ENCODE measurements around the gene GARRE1.

Gene GARRE1

DNA sequence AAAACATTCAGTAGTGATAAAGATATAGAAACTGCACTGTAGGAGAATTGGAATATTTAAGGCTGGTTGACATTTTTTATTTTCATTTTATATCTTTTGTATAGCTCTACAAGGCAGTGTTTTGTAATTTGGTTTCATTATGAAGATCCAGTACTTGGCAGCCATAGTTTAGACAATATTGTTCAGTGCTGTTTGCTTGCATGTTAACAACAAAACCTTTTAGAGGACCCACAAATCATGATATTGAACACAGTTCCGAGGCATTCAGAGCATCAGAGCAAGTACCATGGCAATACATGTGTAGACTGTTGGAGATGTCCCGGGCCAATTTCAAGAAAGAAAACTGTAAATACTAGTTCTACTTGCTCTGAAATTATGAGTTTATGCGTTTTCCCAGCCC lies 25.6 kb upstream of the GARRE1 start:
- TF ChIP-seq Cebpa-rat (IDR thresholded peaks at IDR 0.05) = no peak
- Histone ChIP-seq H3K4me2 (no peak overlapping the region), H3K4me1 (peaks cover 0 to 52% (median 21%) of the 10 kb centered on the region in 10 experiments; a peak in 11 of 20 replicates), H3K27ac (no peak overlapping the region), H3K4me3 (no peak overlapping the region), H3K27me3 (no peaks in the 10 kb centered on the region), H4K20me1 (peaks cover 34 to 84% (median 64%) of the 10 kb centered on the region in 11 experiments; a peak in 21 of 22 replicates), H3K9me3 (replicated peaks in 1 of 11) (no peaks in the 10 kb centered on the region), H3K9ac (no peak overlapping the region), H3K36me3 (peaks cover 68 to 88% (median 80%) of the 10 kb centered on the region in 11 experiments)

DNA sequence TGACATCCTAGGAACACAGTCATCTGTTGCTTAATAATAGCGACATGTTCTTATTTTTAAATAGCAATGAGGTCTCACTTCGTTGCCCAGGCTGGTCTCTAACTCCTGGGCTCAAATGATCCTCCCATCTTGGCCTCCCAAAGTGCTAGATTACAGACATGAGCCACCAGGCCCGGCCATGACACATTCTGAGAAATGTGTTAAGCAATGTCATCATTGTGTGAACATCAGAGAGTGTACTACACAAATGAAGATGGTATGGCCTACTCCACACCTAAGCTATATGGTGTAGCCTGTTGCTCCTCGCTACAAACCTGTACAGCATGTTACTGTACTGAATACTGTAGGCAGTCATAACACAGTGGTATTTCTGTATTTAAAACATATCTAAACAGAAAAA lies 24.6 kb upstream of the GARRE1 start:
- Histone ChIP-seq H3K27ac (no peak overlapping the region), H3K27me3 (no peaks in the 10 kb centered on the region), H3K4me3 (no peak overlapping the region), H4K20me1 (peaks cover 27 to 77% (median 57%) of the 10 kb centered on the region in 11 experiments; a peak in 20 of 22 replicates), H3K9ac (no peak overlapping the region), H3K4me2 (no peak overlapping the region), H3K36me3 (peaks cover 58 to 86% (median 73%) of the 10 kb centered on the region in 11 experiments), H3K9me3 (replicated peaks in 1 of 11) (no peaks in the 10 kb centered on the region), H3K4me1 (peaks cover 0 to 49% (median 17%) of the 10 kb centered on the region in 10 experiments; a peak in 11 of 20 replicates)
- TF ChIP-seq Cebpa-rat (IDR thresholded peaks at IDR 0.05) = no peak

DNA sequence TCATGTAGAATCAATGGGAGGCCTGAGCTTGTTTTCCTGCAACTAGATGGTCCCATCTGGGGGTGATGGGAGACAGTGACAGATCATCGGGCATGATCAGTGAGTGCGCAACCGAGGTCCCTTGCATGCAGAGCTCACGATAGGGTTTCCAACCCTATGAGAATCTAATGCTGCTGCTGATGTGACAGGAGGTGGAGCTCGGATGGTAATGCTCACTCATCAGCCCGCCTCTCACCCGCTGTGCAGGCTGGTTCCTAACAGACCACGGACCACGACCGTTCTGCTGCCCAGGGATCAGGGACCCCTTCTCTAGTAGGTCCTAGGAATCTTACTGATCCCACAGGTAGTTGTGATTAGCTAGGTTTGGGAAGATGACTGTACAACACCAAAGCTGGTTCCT lies 23.5 kb upstream of the GARRE1 start:
- Histone ChIP-seq H3K27me3 (no peaks in the 10 kb centered on the region), H3K4me1 (peaks cover 0 to 39% (median 10%) of the 10 kb centered on the region in 10 experiments; a peak in 13 of 20 replicates), H3K27ac (no peak overlapping the region), H3K36me3 (peaks cover 53 to 76% (median 63%) of the 10 kb centered on the region in 11 experiments), H3K9ac (no peak overlapping the region), H3K4me3 (no peak overlapping the region), H3K4me2 (peak overlapping the region in 3 of 11 experiments; percentile 65 to 90 (median 69); a peak in 5 of 22 replicates), H3K9me3 (replicated peaks in 1 of 11) (no peaks in the 10 kb centered on the region), H4K20me1 (peaks cover 20 to 66% (median 46%) of the 10 kb centered on the region in 11 experiments; a peak in 20 of 22 replicates)
- TF ChIP-seq Cebpa-rat (IDR thresholded peaks at IDR 0.05) = no peak

GRCh38 chr19:34231439-34231838 lies 22.9 kb upstream of the GARRE1 start:
- H3K4me2 ChIP-seq = peak overlapping the region in 3 of 11 experiments; percentile 65 to 90 (median 69); a peak in 6 of 22 replicates
- no peak for TF ChIP-seq Cebpa-rat (IDR thresholded peaks at IDR 0.05)

DNA sequence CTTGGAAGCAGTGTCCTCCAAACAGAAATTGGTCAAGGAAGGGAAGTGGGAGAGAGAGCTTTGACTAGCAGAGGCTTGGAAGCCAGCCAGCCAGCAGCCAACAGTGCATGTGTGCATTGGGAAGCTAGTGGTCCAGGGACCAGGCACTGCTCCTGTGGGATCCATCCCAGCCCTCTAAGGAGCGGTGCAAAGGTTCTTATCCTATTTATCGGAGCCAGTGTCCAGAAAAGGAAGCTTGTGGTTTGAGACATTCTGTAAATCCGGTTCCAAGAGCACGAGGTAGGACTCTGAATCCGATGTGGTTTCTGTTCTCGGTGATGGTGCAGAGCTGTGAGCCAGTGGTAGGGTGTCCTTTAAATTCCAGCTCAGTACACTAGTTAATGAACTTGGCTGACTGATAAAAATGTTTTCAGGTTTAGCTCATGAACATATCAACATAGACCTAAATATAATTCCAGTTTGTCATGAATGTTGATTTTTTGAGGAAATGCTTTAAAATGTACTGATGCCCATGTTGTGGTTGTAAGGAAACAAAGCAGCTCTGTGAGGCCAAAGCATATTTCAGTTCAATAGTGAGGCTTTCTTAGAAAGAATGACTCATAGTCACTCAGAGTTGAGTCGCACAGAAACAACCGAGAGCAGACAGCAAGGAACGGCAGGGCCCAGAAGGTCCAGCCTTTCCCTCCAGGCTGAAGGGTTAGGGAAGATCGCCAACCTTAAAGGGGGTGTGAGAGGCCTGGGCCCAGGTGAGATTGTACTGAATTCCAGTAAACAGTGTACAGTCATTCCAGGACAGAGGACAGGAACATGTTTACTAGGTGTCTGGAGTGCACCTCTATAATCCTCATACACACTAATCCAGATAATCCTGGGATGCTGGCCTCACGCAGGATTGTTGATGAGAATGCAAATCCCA lies 21.5 kb upstream of the GARRE1 start:
- H3K9ac ChIP-seq = peak overlapping the region in 4 of 11 experiments; percentile 6 to 49 (median 12); a peak in 3 of 22 replicates
- no peaks in the 10 kb centered on the region for H3K27me3 ChIP-seq
- peak overlapping the region in 1 of 10 experiments; percentile 25; a peak in 1 of 20 replicates for H3K4me3 ChIP-seq
- no peak for TF ChIP-seq Cebpa-rat (IDR thresholded peaks at IDR 0.05)
- H3K27ac ChIP-seq = peak overlapping the region in 5 of 11 experiments; percentile 1 to 45 (median 39); a peak in 7 of 22 replicates
- H3K4me1 ChIP-seq = peaks cover 0 to 39% (median 12%) of the 10 kb centered on the region in 10 experiments; a peak in 13 of 20 replicates
- H4K20me1 ChIP-seq = peaks cover 5 to 50% (median 33%) of the 10 kb centered on the region in 11 experiments; a peak in 17 of 22 replicates
- no peaks in the 10 kb centered on the region for H3K9me3 ChIP-seq (replicated peaks in 1 of 11)
- H3K36me3 ChIP-seq = peaks cover 33 to 63% (median 47%) of the 10 kb centered on the region in 11 experiments
- peak overlapping the region in 5 of 11 experiments; percentile 31 to 90 (median 69); a peak in 10 of 22 replicates for H3K4me2 ChIP-seq

More at GRCh38 chr19:34231439-34231838, 22.9 kb upstream of the GARRE1 start:
- H3K27me3 ChIP-seq = no peaks in the 10 kb centered on the region
- H3K27ac ChIP-seq = no peak overlapping the region
- H3K36me3 ChIP-seq = peaks cover 47 to 76% (median 57%) of the 10 kb centered on the region in 11 experiments
- no peak overlapping the region; a peak in 1 of 22 replicates for H3K9ac ChIP-seq
- H4K20me1 ChIP-seq = peaks cover 14 to 59% (median 39%) of the 10 kb centered on the region in 11 experiments; a peak in 19 of 22 replicates
- H3K4me1 ChIP-seq = peaks cover 0 to 39% (median 12%) of the 10 kb centered on the region in 10 experiments; a peak in 13 of 20 replicates
- no peaks in the 10 kb centered on the region for H3K9me3 ChIP-seq (replicated peaks in 1 of 11)
- no peak overlapping the region for H3K4me3 ChIP-seq

- Histone ChIP-seq H3K27ac (no peak overlapping the region), H3K4me2 (no peak overlapping the region)
- no peak for TF ChIP-seq Cebpa-rat (IDR thresholded peaks at IDR 0.05)
Observed at GRCh38 chr19:34235425-34235940, 18.9 kb upstream of the GARRE1 start.

DNA sequence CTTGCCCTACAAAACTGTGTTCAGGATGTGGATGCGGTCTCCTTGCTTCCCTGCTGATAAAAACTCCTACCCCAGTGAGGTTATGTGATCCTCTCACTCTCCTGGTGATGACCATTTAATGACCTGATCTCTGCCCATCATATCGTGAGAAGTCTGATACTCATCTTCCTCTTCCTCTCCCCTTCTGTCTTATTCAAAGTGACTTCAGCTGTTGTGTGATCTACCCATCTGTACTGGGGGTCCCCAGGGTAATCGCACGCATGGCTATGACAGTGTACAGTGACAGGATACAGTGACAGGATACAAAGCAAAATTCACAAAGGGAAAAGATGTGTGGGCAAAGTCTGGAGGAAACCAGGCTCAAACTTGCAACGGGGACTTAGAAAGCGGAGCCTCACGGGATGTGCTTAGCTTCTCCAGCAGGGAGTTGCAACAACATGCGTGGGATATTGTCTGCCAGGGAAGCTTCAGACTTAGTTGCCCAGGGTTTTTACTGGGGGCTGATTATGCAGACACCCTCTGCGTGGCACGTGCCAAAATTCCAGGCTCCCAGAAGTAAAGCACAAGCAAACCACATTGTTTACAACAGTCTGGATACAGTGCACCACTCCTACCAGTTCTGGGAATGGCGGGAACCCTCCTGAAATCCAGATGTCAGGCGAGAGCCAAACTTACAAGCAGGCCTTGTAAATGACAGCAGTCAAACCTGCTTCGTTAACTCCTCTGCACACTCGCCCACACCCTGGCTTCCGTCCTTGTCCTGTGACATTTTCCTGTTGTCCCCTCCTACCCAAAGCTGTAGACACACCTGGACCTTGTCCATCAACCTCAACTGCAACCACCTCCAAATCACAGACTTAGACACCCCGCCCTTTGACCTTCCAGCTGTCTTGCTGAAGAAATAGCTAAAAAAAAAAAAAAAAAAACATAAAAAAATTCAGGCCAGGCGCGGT lies 18.0 kb upstream of the GARRE1 start:
- no peak for TF ChIP-seq Cebpa-rat (IDR thresholded peaks at IDR 0.05)
- Histone ChIP-seq H3K9ac (no peak overlapping the region), H3K4me3 (no peak overlapping the region), H3K36me3 (peaks cover 6 to 33% (median 14%) of the 10 kb centered on the region in 11 experiments; a peak in 16 of 22 replicates), H3K4me2 (no peak overlapping the region), H3K27me3 (no peaks in the 10 kb centered on the region), H3K9me3 (replicated peaks in 1 of 11) (no peaks in the 10 kb centered on the region), H4K20me1 (peaks cover 4 to 34% (median 15%) of the 10 kb centered on the region in 11 experiments; a peak in 15 of 22 replicates), H3K4me1 (peaks cover 0 to 31% (median 12%) of the 10 kb centered on the region in 10 experiments; a peak in 13 of 20 replicates), H3K27ac (no peak overlapping the region)

More at GRCh38 chr19:34235425-34235940, 18.9 kb upstream of the GARRE1 start:
- Histone ChIP-seq H3K4me3 (no peak overlapping the region), H3K36me3 (peaks cover 6 to 39% (median 22%) of the 10 kb centered on the region in 11 experiments; a peak in 21 of 22 replicates), H3K27me3 (no peaks in the 10 kb centered on the region), H3K9me3 (replicated peaks in 1 of 11) (no peaks in the 10 kb centered on the region), H3K9ac (no peak overlapping the region), H3K4me1 (peaks cover 0 to 37% (median 12%) of the 10 kb centered on the region in 10 experiments; a peak in 13 of 20 replicates), H4K20me1 (peaks cover 4 to 42% (median 22%) of the 10 kb centered on the region in 11 experiments; a peak in 16 of 22 replicates)

GRCh38 chr19:34237283-34237682 lies 17.1 kb upstream of the GARRE1 start:
- Histone ChIP-seq H3K9ac (no peak overlapping the region), H3K27me3 (no peaks in the 10 kb centered on the region), H3K4me2 (no peak overlapping the region), H4K20me1 (peaks cover 4 to 28% (median 13%) of the 10 kb centered on the region in 11 experiments; a peak in 13 of 22 replicates), H3K36me3 (peaks cover 5 to 28% (median 9%) of the 10 kb centered on the region in 11 experiments; a peak in 9 of 22 replicates), H3K4me3 (no peak overlapping the region), H3K9me3 (replicated peaks in 1 of 11) (no peaks in the 10 kb centered on the region), H3K4me1 (peaks cover 0 to 21% (median 10%) of the 10 kb centered on the region in 10 experiments; a peak in 13 of 20 replicates), H3K27ac (no peak overlapping the region)
- no peak for TF ChIP-seq Cebpa-rat (IDR thresholded peaks at IDR 0.05)

All from BLaER1 treated with 17β-estradiol and CSF1 and Interleukin-3, amounts not matched to agents 10 nM and 100 nM (cell line).